Erythroblast (primary cell): ENCODE measurements around the gene ZCWPW1.

Source experiments
- GATA1 ChIP-seq: IDR thresholded peaks from 2 replicates; pipeline ENCODE4 v1.6.1; 2011; ENCODE audit warnings: low read depth, mild to moderate bottlenecking, control low read depth, low read length, moderate library complexity
- POLR2A ChIP-seq: IDR thresholded peaks from 2 replicates; pipeline ENCODE4 v1.6.1; 2011; ENCODE audit warnings: mild to moderate bottlenecking, low read length

DNA sequence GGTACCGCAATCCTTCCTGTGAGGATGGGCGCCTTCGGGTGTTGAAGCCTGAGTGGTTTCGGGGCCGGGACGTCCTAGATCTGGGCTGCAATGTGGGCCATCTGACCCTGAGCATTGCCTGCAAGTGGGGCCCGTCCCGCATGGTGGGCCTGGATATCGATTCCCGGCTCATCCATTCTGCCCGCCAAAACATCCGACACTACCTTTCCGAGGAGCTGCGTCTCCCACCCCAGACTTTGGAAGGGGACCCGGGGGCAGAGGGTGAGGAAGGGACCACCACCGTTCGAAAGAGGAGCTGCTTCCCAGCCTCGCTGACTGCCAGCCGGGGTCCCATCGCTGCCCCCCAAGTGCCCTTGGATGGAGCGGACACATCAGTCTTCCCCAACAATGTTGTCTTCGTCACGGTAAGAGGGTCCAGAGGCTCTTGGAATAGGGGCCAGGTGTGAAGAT lies 2.8 kb upstream of the ZCWPW1 start:
- no peak for TF ChIP-seq POLR2A
- TF ChIP-seq GATA1 = no peak
